ENCODE results near the gene CROT. TPM values are rescaled to one million over a fixed set of nuclear protein-coding genes. Genes with fewer than 3 reads are reported as not detected.
A peak's percentile ranks its signal among the peaks of the same experiment; 100 is the strongest.

Gene CROT
- total RNA-seq, 8 experiments from 2014 or later = 5.8 to 18.2 (median 9.0) TPM

- Histone ChIP-seq H3K27ac (no peak overlapping the region), H3K4me3 (no peak overlapping the region), H3K4me1 (replicated peaks in 1 of 2) (no peaks in the 10 kb centered on the region)
- WGBS, 10 experiments = 49 to 100% (median 75%) methylated on average over 1 to 3 of the region's 3 CpGs
- no peak for ATAC-seq (replicated peaks in 6 of 8)
- in situ Hi-C loops (cut with MboI; ENCODE audit: low pct_unique_long_range_greater_than_20kb in 2 of 9, low sequenced_read_pairs in 9 of 9, unreplicated experiment in 9 of 9) = no loop called here
Measured at GRCh38 chr7:87354749-87355148, 9.3 kb downstream of the CROT start.

- Histone ChIP-seq H3K4me1 (replicated peaks in 1 of 2) (no peaks in the 10 kb centered on the region), H3K4me3 (no peak overlapping the region), H3K27ac (no peak overlapping the region)
- no peak for ATAC-seq (replicated peaks in 6 of 8)
- in situ Hi-C loops (cut with MboI; ENCODE audit: low pct_unique_long_range_greater_than_20kb in 2 of 9, low sequenced_read_pairs in 9 of 9, unreplicated experiment in 9 of 9) = no loop called here
- 60 to 100% (median 94%) methylated on average over 1 of the region's 1 CpG; no CpG with 5 or more reads in 6 of the 10 experiments for WGBS, 10 experiments
Measured at GRCh38 chr7:87356448-87356847, 11.0 kb downstream of the CROT start.

DNA sequence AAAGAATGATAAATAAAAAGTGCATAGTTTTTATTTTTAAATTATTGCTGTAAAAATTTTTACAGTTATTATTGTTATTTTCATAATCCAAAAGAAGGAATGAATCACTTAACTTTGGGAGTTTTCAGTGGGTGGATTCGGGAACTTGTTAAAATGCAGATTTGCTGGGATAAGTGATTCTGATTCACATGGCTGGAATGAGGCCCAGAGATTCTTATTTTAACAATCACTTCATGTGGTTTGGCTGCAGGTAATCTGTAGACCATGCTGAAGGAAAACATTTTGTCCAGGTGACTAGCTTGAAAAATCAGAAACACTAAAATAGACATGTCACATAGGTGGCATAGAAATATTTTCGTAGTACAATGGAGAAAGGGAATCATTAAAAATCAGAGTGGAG, 13.9 kb downstream of the CROT start:
- in situ Hi-C loops (cut with MboI; ENCODE audit: low pct_unique_long_range_greater_than_20kb in 2 of 9, low sequenced_read_pairs in 9 of 9, unreplicated experiment in 9 of 9) = no loop called here
- ATAC-seq (replicated peaks in 6 of 8) = peak in 2 of 8 experiments; percentile 86 to 91
- Histone ChIP-seq H3K4me1 (replicated peaks in 1 of 2) (no peaks in the 10 kb centered on the region), H3K27ac (no peak overlapping the region), H3K4me3 (no peak overlapping the region)
- 47 to 100% (median 93%) methylated on average over 1 to 2 of the region's 2 CpGs for WGBS, 10 experiments

- 88 to 100% (median 100%) methylated on average over 1 to 2 of the region's 2 CpGs; no CpG with 5 or more reads in 2 of the 10 experiments for WGBS, 10 experiments
- no peak for ATAC-seq (replicated peaks in 6 of 8)
- no peak overlapping the region for H3K4me3 ChIP-seq
- H3K4me1 ChIP-seq (replicated peaks in 1 of 2) = no peaks in the 10 kb centered on the region
- in situ Hi-C loops (cut with MboI; ENCODE audit: low pct_unique_long_range_greater_than_20kb in 2 of 9, low sequenced_read_pairs in 9 of 9, unreplicated experiment in 9 of 9) = no loop called here
- H3K27ac ChIP-seq = no peak overlapping the region
Measured at GRCh38 chr7:87361320-87361719, 15.9 kb downstream of the CROT start.

- WGBS, 10 experiments = 78 to 100% (median 100%) methylated on average over 1 of the region's 1 CpG; no CpG with 5 or more reads in 3 of the 10 experiments
- Histone ChIP-seq H3K27ac (no peak overlapping the region), H3K4me1 (replicated peaks in 1 of 2) (no peaks in the 10 kb centered on the region), H3K4me3 (no peak overlapping the region)
- in situ Hi-C loops (cut with MboI; ENCODE audit: low pct_unique_long_range_greater_than_20kb in 2 of 9, low sequenced_read_pairs in 9 of 9, unreplicated experiment in 9 of 9) = no loop called here
- no peak for ATAC-seq (replicated peaks in 6 of 8)
Measured at GRCh38 chr7:87363342-87363741, 17.9 kb downstream of the CROT start.

- Histone ChIP-seq H3K4me3 (no peak overlapping the region), H3K4me1 (replicated peaks in 1 of 2) (no peaks in the 10 kb centered on the region), H3K27ac (no peak overlapping the region)
- in situ Hi-C loops (cut with MboI; ENCODE audit: low pct_unique_long_range_greater_than_20kb in 2 of 9, low sequenced_read_pairs in 9 of 9, unreplicated experiment in 9 of 9) = no loop called here
- no peak for ATAC-seq (replicated peaks in 6 of 8)
Measured at GRCh38 chr7:87364246-87364645, 18.8 kb downstream of the CROT start.

DNA sequence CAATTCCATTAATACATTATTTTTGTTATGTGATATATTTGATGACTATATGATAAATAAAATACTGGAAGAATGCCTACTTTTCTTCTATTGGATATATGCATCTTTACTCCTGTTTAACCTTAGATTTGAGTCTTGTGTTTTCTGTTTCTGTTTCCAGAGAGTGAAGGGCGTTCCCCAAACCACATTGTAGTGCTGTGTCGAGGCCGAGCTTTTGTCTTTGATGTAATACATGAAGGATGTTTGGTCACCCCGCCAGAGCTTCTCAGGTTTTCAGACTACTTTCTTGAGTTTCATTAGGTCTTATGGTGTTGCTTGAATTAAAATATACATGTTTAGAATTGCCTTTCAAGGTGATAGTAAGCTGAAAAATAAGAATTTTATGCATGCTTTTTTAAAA, 23.8 kb downstream of the CROT start:
- in situ Hi-C loops (cut with MboI; ENCODE audit: low pct_unique_long_range_greater_than_20kb in 2 of 9, low sequenced_read_pairs in 9 of 9, unreplicated experiment in 9 of 9) = no loop called here
- no peak for ATAC-seq (replicated peaks in 6 of 8)
- Histone ChIP-seq H3K27ac (no peak overlapping the region), H3K4me3 (no peak overlapping the region), H3K4me1 (replicated peaks in 1 of 2) (no peaks in the 10 kb centered on the region)
- WGBS, 10 experiments = 75 to 100% (median 91%) methylated on average over 2 to 4 of the region's 4 CpGs; no CpG with 5 or more reads in 2 of the 10 experiments

DNA sequence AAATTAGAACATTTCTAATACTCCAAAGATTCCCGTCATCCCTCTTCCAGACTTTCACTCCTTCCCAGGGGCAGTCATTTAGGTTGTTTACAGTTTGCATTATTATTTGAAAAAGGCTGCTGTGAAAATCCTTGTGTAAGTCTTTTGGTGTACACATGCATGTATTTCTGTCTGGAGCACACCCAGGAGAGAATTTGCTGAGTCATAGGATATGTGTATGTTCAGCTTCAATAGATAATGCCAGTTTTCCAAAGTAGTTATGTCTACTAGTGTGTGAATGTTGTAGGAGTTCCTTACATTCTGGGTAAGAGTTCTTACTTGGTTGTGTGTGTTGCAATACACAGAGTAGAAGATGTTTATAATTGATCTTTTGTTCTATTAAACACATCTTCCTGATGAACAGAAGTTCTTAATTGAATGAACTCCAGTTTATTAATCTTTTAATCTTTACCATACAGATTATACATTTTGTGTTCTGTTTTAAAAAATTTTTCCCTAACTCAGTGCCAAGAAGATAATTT, 25.3 kb downstream of the CROT start:
- in situ Hi-C loops (cut with MboI; ENCODE audit: low pct_unique_long_range_greater_than_20kb in 2 of 9, low sequenced_read_pairs in 9 of 9, unreplicated experiment in 9 of 9) = no loop called here
- Histone ChIP-seq H3K4me3 (no peak overlapping the region), H3K27ac (no peak overlapping the region), H3K4me1 (replicated peaks in 1 of 2) (no peaks in the 10 kb centered on the region)
- peak in 3 of 8 experiments; percentile 14 to 80 (median 58) for ATAC-seq (replicated peaks in 6 of 8)
- WGBS, 10 experiments = 80 to 100% (median 100%) methylated on average over 1 of the region's 1 CpG; no CpG with 5 or more reads in 3 of the 10 experiments

DNA sequence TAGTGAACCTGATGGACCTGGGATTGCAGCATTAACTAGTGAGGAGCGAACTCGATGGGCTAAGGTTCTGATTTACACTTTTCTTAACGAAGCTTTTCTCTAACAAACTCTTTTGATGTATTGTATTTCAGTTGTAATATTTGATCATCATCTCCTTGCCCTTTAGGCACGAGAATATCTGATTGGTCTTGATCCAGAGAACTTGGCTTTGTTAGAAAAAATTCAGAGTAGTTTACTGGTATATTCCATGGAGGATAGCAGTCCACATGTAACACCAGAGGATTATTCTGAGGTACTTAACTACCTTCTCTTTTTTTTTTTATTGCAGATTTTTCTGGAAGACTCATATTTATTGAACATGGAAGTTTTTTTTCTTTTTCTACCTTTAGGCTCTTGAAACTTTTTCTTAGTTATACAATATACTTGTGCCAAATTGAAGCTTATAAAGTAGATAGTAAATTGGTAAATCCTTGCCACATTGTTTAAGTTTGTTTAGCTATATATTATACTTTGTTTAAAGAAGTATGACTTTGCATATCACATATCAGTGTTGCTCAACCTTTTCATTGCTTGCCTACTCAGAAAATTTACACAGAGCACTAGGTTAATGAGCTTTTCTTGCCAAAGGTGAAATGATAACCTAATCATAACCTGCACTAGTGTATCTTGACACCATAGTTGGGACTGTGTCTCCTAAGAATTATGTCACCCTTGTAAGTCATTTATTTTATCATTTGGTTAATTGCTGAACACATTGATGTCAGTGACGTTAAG, 30.4 kb downstream of the CROT start:
- Histone ChIP-seq H3K27ac (no peak overlapping the region), H3K4me1 (replicated peaks in 1 of 2) (no peaks in the 10 kb centered on the region), H3K4me3 (no peak overlapping the region)
- WGBS, 10 experiments = 76 to 97% (median 85%) methylated on average over 2 to 5 of the region's 5 CpGs
- no peak for ATAC-seq (replicated peaks in 6 of 8)
- in situ Hi-C loops (cut with MboI; ENCODE audit: low pct_unique_long_range_greater_than_20kb in 2 of 9, low sequenced_read_pairs in 9 of 9, unreplicated experiment in 9 of 9) = no loop called here

GRCh38 chr7:87380905-87381304, 35.4 kb downstream of the CROT start:
- H3K27ac ChIP-seq = no peak overlapping the region
- WGBS, 10 experiments = 70 to 100% (median 87%) methylated on average over 1 to 4 of the region's 5 CpGs; no CpG with 5 or more reads in 1 of the 10 experiments

GRCh38 chr7:87391020-87391701, 45.7 kb downstream of the CROT start:
- ATAC-seq (replicated peaks in 6 of 8) = no peak
- 73 to 100% (median 94%) methylated on average over 1 to 7 of the region's 8 CpGs for WGBS, 10 experiments
- H3K27ac ChIP-seq = no peak overlapping the region
- H3K4me1 ChIP-seq (replicated peaks in 1 of 2) = no peaks in the 10 kb centered on the region
- in situ Hi-C loops (cut with MboI; ENCODE audit: low pct_unique_long_range_greater_than_20kb in 2 of 9, low sequenced_read_pairs in 9 of 9, unreplicated experiment in 9 of 9) = no loop called here
- no peak overlapping the region for H3K4me3 ChIP-seq

More at GRCh38 chr7:87380905-87381304, 35.4 kb downstream of the CROT start:
- Histone ChIP-seq H3K4me1 (replicated peaks in 1 of 2) (no peaks in the 10 kb centered on the region), H3K4me3 (no peak overlapping the region)
- in situ Hi-C loops (cut with MboI; ENCODE audit: low pct_unique_long_range_greater_than_20kb in 2 of 9, low sequenced_read_pairs in 9 of 9, unreplicated experiment in 9 of 9) = no loop called here
- ATAC-seq (replicated peaks in 6 of 8) = no peak

DNA sequence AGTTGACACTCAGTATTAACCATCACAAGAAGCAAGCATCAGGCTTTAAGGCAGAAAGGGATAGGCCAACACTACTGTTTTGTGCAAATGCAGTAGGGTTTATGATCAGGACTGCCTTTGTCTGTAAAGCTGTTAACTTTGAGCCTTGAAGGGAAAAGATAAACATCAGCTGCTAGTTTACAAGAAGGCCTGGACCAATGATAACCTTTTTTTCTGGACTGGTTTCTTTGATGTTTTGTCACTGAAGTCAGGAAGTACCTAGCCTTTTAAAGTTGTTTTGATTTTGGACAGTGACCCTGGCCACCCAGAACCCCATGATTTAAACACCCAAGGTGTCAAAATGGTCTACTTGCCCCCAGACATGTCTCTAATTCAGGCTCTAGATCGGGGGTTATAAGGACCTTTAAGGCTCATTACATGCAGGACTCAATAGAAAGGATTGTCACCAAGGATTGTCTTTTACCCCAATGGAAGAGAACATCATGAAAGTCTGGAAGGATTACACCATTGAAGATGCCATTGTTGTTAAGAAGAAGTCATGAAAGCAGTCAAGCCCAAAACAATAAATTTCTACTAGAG, 50.1 kb downstream of the CROT start:
- no peaks in the 10 kb centered on the region for H3K4me1 ChIP-seq (replicated peaks in 1 of 2)
- no peak overlapping the region for H3K4me3 ChIP-seq
- no peak overlapping the region for H3K27ac ChIP-seq
- no peak for ATAC-seq (replicated peaks in 6 of 8)
- WGBS, 10 experiments = 40 to 100% (median 100%) methylated on average over 1 of the region's 1 CpG; no CpG with 5 or more reads in 6 of the 10 experiments
- in situ Hi-C loops (cut with MboI; ENCODE audit: low pct_unique_long_range_greater_than_20kb in 2 of 9, low sequenced_read_pairs in 9 of 9, unreplicated experiment in 9 of 9) = no loop called here

GRCh38 chr7:87398446-87398845, 53.0 kb downstream of the CROT start:
- Histone ChIP-seq H3K27ac (no peak overlapping the region), H3K4me1 (replicated peaks in 1 of 2) (no peaks in the 10 kb centered on the region), H3K4me3 (no peak overlapping the region)
- in situ Hi-C loops (cut with MboI; ENCODE audit: low pct_unique_long_range_greater_than_20kb in 2 of 9, low sequenced_read_pairs in 9 of 9, unreplicated experiment in 9 of 9) = no loop called here
- peak in 2 of 8 experiments; percentile 38 to 61 for ATAC-seq (replicated peaks in 6 of 8)
- WGBS, 10 experiments = 80 to 100% (median 96%) methylated on average over 1 to 2 of the region's 2 CpGs; no CpG with 5 or more reads in 4 of the 10 experiments
